Stimulated activated naive B cell treated with anti-CD40 and anti-IgM and Interleukin-4, amounts not matched to agents 10 μg/mL and 1 μg/mL and 100 μg/mL, for 72 hours (primary cell): ENCODE data around the gene ALG12.

ENCODE experiments used
- ATAC-seq, 2 donors: fragments of 150-1000 bp; cut with Tn5 transposase; replicated peaks; 2 replicates each; pipeline ENCODE4 v1.10.0; 2021; ENCODE audit warnings: moderate library complexity in 1 of 2
- DNase-seq: peaks from one replicate; pipeline ENCODE4 v3.0.0; 2021
- H3K27ac Mint-ChIP-seq: one replicate; pipeline ENCODE4 v1.8.0; 2022; ENCODE audit warnings: mild to moderate bottlenecking, mixed read lengths
- H3K27me3 Mint-ChIP-seq, 2 donors: one replicate each; pipeline ENCODE4 v1.8.0; 2022; ENCODE audit warnings: mixed read lengths in 2 of 2
- H3K36me3 Mint-ChIP-seq, 2 donors: one replicate each; pipeline ENCODE4 v1.8.0; 2022; ENCODE audit warnings: mixed read lengths in 2 of 2, mild to moderate bottlenecking in 1 of 2
- H3K4me1 Mint-ChIP-seq, 2 donors: one replicate each; pipeline ENCODE4 v1.8.0; 2022; ENCODE audit warnings: mixed read lengths in 2 of 2, mild to moderate bottlenecking in 1 of 2
- H3K4me3 Mint-ChIP-seq, 2 donors: one replicate each; pipeline ENCODE4 v1.8.0; 2022; ENCODE audit warnings: mild to moderate bottlenecking in 2 of 2, mixed read lengths in 2 of 2, moderate library complexity in 1 of 2
- H3K9me3 Mint-ChIP-seq, 2 donors: one replicate each; pipeline ENCODE4 v1.8.0; 2022; ENCODE audit warnings: mixed read lengths in 2 of 2, mild to moderate bottlenecking in 1 of 2

ALG12 gene

DNA sequence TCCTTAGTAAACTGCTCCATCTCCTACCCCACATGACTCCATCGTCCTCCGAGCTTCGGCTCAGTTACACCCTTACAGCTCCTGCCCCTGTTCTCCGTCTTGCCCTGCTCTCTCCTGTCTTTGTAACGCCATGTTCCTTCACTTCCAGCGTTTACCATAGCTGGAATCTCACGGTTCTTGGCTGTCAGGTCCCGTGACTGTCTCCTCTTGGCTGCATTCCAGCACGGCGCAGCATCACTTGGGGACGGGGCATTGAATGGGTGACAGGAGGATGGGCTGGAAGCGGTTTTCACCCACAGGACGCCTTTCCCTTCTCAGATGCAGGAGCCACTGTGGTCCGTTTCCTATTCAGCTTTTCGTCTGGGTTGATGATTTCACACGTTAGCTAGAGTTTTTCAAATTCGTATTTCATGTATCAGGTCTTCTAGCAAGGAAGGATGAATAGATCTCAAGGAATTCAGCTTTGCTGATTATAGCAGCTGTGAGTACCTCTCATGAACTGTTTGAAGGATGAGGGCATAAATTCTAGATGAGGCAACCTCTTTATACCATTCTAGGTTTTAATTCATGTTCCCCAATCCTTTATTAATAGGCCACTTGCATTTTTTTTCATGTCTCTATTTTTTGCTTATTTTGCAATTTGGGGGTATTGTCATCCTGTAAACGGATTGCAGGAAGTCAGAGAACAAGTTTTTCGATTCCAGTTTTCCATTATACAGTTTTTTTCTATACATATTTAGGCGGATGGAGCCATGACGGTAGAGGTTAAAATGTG is 35.5 kb downstream of the ALG12 start:
- H3K27ac Mint-ChIP-seq: no peak overlapping the region
- DNase-seq: no peak

DNA sequence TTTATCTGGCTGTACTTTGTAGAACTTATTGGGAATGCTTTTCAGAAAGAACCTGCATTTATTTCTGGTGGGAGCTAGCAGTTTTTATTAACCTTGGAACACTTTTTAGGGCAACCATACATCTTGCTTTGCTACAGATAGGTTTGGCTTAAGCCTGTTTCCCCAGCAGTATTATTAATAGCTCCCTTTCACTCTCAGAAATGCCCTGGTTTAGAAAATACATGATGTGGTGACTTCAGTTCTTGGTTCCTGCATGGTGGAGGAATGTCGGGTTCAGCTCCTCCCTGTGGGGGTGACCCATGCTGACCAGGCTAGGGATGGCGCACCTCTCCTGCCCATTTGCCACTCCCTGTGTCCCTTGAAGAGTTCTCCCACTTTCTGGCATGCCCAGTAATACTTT is 36.4 kb downstream of the ALG12 start:
- Mint-ChIP-seq H3K36me3 (peaks cover 42 to 63% of the 10 kb centered on the region in 2 donors), H3K9me3 (peaks cover 0 to 2% of the 10 kb centered on the region in 2 donors), H3K27ac (no peak overlapping the region), H3K4me3 (no peak overlapping the region), H3K27me3 (no peaks in the 10 kb centered on the region), H3K4me1 (peaks cover 16 to 25% of the 10 kb centered on the region in 2 donors)
- peak; percentile 18 to 22 for ATAC-seq
- no peak for DNase-seq

More for the DNA sequence above, 35.5 kb downstream of the ALG12 start:
- ATAC-seq: no peak
- peaks cover 47 to 67% of the 10 kb centered on the region in 2 donors for H3K36me3 Mint-ChIP-seq
- H3K4me1 Mint-ChIP-seq: peaks cover 16 to 23% of the 10 kb centered on the region in 2 donors
- H3K9me3 Mint-ChIP-seq: peaks cover 0 to 2% of the 10 kb centered on the region in 2 donors
- H3K27me3 Mint-ChIP-seq: no peaks in the 10 kb centered on the region
- H3K4me3 Mint-ChIP-seq: no peak overlapping the region

DNA sequence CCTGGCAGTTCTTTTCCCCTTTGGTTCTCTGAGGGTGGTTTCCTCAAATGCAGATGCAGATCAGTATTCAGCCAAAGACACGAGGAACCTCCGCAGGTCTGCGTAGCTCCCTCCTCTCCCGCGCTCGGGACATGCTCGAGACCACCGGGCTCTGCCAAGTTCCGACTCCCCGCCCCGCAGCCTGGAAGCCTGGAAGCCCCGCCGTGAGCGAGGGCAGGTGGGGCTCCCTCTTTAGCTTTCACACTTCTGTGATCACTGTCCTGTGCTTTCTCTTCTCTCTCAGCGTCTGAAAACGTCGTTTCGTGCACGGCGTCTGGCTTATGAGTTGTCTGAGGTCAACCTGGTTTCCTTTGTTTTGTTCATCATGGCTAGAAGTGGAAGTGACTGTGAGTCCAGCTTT is 38.0 kb downstream of the ALG12 start:
- peak overlapping the region; percentile 81 for H3K27ac Mint-ChIP-seq
- DNase-seq: no peak
- ATAC-seq: peak; percentile 72 to 79
- peaks cover 18 to 25% of the 10 kb centered on the region in 2 donors for H3K4me1 Mint-ChIP-seq
- peaks cover 0 to 2% of the 10 kb centered on the region in 2 donors for H3K9me3 Mint-ChIP-seq
- no peaks in the 10 kb centered on the region for H3K27me3 Mint-ChIP-seq
- H3K36me3 Mint-ChIP-seq: peaks cover 31 to 56% of the 10 kb centered on the region in 2 donors
- H3K4me3 Mint-ChIP-seq: peak overlapping the region; percentile 63 to 73

DNA sequence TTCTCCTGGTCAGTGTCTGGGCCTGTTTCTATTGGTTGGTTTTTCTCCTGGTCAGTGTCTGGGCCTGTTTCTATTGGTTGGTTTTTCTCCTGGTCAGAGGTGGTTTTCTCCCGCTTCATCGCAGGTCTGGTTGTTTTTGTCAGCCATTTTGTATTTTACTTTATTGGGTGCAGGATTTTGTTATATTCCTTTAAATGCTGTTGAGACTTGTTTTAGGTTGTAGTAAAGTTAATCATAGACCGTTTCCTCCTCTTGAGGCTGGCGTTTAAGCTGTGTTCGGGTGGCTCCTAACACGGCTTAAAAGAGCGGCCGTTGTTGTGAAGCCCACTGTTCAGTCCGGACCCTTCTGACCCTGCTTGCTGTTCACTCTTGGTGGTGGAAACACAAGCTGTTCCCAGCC is 38.4 kb downstream of the ALG12 start:
- ATAC-seq (no peak), DNase-seq (no peak)
- peaks cover 0 to 2% of the 10 kb centered on the region in 2 donors for H3K9me3 Mint-ChIP-seq
- peak overlapping the region; percentile 63 to 73 for H3K4me3 Mint-ChIP-seq
- H3K27me3 Mint-ChIP-seq: no peaks in the 10 kb centered on the region
- peaks cover 28 to 57% of the 10 kb centered on the region in 2 donors for H3K36me3 Mint-ChIP-seq
- peak overlapping the region; percentile 81 for H3K27ac Mint-ChIP-seq
- peaks cover 18 to 25% of the 10 kb centered on the region in 2 donors for H3K4me1 Mint-ChIP-seq

DNA sequence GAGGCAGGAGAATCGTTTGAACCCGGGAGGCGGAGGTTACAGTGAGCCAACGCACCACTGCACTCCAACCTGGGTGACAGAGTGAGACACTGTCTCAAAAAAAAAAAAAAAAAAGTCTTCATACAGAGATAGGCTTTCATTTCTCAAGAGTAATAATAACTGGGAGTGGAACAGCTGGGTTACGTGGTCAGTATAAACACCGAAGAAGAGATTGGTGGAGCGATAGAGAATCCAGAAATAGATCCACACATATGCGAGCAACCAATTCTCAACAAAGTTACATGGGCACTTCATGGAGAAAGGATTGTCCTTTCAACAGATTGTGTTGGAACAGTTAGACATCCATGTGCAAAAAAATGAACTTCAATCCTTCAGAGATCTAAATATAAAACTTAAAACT is 40.0 kb downstream of the ALG12 start:
- Mint-ChIP-seq H3K27ac (no peak overlapping the region), H3K27me3 (no peaks in the 10 kb centered on the region), H3K4me1 (peaks cover 21 to 35% of the 10 kb centered on the region in 2 donors), H3K9me3 (peaks cover 0 to 2% of the 10 kb centered on the region in 2 donors), H3K4me3 (no peak overlapping the region), H3K36me3 (peaks cover 24 to 50% of the 10 kb centered on the region in 2 donors)
- no peak for DNase-seq
- ATAC-seq: no peak

DNA sequence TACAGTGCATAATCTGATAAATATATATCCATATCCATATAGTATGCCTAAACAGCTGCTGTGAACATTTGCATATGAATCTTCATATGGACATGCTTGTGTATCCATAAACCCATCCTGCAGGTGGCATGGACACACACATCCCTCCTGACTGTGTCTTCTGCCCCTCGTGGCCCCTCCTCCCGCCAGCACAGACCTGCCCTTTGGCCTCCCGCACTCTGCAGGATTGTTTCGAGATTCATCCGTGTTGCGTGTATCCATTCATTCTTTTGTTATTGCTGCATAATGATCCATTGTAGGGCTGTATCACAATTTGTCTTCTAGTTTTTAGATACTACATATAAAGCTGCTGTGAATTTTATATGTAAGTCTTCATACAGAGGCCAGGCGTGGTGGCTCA is 40.6 kb downstream of the ALG12 start:
- peaks cover 0 to 2% of the 10 kb centered on the region in 2 donors for H3K9me3 Mint-ChIP-seq
- no peak for ATAC-seq
- peaks cover 24 to 35% of the 10 kb centered on the region in 2 donors for H3K4me1 Mint-ChIP-seq
- H3K36me3 Mint-ChIP-seq: peaks cover 24 to 48% of the 10 kb centered on the region in 2 donors
- no peak for DNase-seq
- no peak overlapping the region for H3K4me3 Mint-ChIP-seq
- H3K27ac Mint-ChIP-seq: no peak overlapping the region
- H3K27me3 Mint-ChIP-seq: no peaks in the 10 kb centered on the region

DNA sequence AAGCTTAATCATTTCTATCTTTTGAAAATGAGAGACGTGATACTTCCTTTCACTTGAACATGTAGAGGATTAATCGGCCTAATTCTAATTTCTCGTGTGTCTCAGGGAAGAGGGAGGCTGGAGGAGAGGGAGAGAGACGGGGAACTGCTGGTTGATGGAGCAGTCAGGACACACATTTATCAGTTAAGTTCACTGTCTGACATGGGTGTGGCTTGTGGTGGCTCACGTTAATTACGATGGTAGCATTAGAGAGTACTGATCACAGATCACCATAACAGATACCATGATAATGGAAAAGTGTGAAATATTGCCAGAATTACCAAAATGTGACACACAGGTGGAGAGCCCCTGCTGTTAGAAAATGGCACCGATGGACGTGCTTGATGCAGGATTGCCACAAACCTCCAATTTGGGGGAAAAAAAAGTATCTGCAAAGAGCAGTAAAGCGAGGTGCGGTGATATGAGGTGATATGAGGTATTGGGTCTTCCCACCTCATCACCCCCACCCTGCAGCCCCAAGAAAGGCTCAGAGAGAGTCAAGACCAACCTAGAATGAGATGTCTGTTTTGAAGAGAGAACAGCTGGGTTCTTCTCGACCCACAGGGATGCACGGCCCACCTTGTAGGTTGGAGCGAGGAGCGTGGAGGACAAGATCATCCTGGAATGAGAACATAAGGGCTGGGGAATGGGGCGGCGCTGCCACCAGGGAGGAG is 44.9 kb downstream of the ALG12 start:
- Mint-ChIP-seq H3K36me3 (peaks cover 23 to 59% of the 10 kb centered on the region in 2 donors), H3K9me3 (peaks cover 5% of the 10 kb centered on the region in 2 donors), H3K27ac (peak overlapping the region; percentile 47), H3K4me3 (no peak overlapping the region), H3K4me1 (peaks cover 8 to 20% of the 10 kb centered on the region in 2 donors), H3K27me3 (no peaks in the 10 kb centered on the region)
- ATAC-seq (no peak), DNase-seq (no peak)

DNA sequence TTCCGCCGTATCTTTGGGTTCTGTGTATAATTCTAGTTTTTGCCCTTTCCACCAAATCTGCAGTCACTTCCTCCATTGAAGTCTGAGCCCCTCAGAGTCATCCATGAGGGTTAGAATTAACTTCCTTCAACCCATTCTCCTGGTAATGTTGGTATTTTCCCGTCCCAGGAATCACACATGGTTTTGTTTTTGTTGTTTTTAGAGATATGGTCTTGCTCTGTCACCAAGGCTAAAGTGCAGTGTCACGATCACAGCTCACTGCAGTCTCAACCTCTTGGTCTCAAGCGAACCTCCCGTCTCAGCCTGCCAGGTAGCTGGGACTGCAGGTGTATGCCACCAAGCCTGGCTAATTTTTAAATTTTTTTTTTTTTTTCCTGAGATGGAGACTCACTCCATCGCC is 45.9 kb downstream of the ALG12 start:
- Mint-ChIP-seq H3K27ac (no peak overlapping the region), H3K4me1 (peaks cover 8 to 15% of the 10 kb centered on the region in 2 donors), H3K4me3 (no peak overlapping the region), H3K36me3 (peaks cover 22 to 58% of the 10 kb centered on the region in 2 donors), H3K9me3 (peaks cover 5% of the 10 kb centered on the region in 2 donors), H3K27me3 (no peaks in the 10 kb centered on the region)
- DNase-seq (no peak), ATAC-seq (no peak)

DNA sequence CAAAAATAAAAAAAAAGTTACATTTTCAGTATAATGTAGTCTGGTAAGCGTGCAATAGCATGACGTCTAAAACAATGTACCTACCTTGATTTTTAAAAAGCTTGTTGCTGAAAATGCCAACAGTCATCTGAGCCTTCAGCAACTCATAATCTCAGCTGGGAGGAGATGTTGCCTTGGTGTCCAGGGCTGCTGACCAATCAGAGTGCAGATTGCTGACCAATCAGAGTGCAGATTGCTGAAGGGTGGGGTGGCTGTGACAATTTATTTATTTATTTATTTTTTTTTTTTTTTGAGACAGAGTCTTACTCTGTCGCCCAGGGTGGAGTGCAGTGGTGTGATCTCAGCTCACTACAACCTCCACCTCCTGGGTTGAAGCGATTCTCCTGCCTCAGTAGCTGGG is 46.8 kb downstream of the ALG12 start:
- Mint-ChIP-seq H3K27me3 (no peaks in the 10 kb centered on the region), H3K4me1 (peaks cover 8 to 15% of the 10 kb centered on the region in 2 donors), H3K27ac (no peak overlapping the region), H3K9me3 (peaks cover 9 to 13% of the 10 kb centered on the region in 2 donors), H3K36me3 (peaks cover 31 to 64% of the 10 kb centered on the region in 2 donors), H3K4me3 (no peak overlapping the region)
- ATAC-seq (no peak), DNase-seq (no peak)

DNA sequence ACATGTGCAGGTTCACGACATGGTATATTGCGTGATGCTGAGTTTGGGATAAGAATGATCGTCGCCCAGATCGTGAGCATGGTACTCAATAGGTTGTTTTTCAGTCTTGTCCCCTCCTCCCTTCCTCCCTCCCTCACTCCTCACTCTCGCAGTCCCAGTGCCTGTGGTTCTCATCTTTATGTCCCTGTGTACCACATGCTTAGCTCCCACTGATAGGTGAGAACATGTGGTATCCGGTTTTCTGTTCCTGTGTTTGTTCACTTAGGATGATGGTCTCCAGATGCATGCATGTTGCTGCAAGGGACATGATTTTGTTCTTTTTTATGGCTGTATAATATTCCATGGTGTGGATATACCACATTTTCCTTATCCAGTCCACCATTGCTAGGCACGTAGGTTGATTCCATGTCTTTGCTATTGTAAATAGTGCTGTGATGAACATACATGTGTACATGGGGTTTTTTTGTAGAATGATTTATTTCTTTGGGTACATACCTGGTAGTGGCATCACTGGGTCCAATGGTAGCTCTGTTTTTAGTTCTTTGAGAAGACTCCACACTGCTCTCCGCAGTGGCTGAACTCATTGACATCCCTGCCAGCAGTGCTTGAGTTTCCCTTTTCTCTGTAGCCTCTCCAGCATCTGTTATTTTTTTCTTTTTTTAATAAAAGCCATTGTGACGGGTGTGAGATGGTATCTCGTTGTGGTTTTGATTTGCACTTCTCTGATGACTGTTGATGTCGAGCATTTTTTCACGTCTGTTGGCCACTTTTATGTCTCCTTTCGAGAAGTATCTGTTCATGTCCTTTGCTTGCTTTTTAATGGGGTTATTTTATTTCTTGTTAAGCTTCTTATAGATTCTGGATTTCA is 48.2 kb downstream of the ALG12 start:
- Mint-ChIP-seq H3K27me3 (no peaks in the 10 kb centered on the region), H3K4me1 (peaks cover 6 to 15% of the 10 kb centered on the region in 2 donors), H3K9me3 (peaks cover 17 to 22% of the 10 kb centered on the region in 2 donors), H3K27ac (no peak overlapping the region), H3K36me3 (peaks cover 37 to 68% of the 10 kb centered on the region in 2 donors), H3K4me3 (no peak overlapping the region)
- no peak for DNase-seq
- ATAC-seq: no peak

DNA sequence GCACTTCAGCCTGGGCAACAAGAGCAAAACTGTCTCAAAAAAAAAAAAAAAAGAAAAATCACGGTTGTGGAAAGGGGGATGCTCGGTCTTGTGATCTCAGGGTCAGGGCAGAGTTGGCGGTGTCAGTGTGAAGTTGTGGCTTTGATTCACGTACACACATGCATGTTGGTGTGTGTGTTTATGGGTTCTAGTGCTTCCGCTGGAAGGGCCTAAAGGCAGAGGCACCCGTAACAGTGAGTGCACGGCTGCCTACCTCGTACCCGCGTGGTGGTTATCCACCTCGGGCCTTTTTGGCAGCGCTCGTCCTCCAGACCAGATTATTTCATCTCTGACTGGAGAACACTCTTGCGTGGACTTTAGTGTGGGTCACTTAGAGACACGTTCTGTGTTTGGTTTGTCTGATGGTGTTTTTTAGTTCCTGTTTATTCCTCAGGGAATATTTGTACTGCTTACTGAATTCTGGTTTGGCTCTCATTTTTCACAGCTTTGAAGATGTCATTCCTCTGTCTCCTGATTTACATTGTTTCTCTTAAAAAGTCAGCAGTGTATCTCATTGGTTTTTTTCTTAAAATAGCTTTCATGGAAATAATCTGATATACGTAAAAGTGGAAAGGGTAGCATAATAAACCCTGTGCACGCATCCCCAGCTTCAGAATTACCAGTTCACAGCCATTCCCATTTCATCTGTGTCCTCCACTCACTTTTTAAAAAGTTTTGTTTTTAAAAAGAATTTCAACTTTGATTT is 49.0 kb downstream of the ALG12 start:
- Mint-ChIP-seq H3K4me1 (peaks cover 6 to 16% of the 10 kb centered on the region in 2 donors), H3K36me3 (peaks cover 38 to 69% of the 10 kb centered on the region in 2 donors), H3K9me3 (peaks cover 17 to 22% of the 10 kb centered on the region in 2 donors), H3K4me3 (no peak overlapping the region), H3K27me3 (no peaks in the 10 kb centered on the region), H3K27ac (no peak overlapping the region)
- ATAC-seq: no peak
- no peak for DNase-seq

DNA sequence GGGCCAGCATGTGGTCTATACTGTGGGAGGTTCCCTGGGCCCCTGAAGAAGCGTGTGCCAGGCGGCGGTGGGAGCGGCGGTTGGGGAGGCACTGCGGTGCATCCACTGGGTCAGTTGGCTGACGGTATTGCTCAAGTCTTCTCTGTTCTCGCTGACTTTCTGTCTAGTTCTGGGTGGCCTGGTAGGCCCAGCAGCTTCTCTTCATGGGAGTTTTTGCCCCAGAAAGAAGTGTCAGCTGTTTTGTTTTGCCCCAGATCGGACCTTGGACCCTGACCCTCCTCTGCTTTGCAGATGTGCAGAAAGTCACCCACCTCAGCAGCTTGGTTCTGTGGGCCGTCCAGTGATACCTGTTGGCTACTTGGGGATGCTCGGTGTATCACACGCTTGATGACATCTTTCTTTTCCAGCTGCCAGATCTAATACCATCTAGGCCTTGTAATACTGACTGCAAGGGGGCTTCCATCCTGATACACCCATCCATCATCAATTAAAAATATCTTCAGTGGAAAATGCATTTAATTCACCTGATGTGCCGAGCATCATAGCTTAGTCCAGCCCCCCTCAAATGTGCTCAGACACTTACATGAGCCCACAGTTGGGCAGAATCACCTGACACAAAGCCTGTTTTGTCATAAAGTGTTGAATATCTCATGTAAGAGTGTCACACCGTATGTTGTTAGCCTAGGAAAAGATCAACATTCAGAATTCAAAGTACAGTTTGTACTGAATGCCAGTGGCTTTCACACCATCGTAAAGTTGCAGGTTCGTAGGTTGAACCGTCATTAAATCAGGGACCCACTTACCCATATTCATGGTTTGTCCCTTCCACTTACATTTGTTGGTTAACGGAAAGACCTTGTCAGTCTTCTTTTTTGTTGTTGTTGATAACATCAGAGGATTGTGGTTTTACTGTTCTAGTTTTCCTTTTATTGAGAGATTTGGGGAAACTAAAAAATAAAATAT is 50.7 kb downstream of the ALG12 start:
- Mint-ChIP-seq H3K36me3 (peaks cover 35 to 65% of the 10 kb centered on the region in 2 donors), H3K27ac (no peak overlapping the region), H3K4me3 (no peak overlapping the region), H3K27me3 (no peaks in the 10 kb centered on the region), H3K9me3 (peaks cover 17 to 22% of the 10 kb centered on the region in 2 donors), H3K4me1 (peaks cover 2 to 23% of the 10 kb centered on the region in 2 donors)
- DNase-seq (no peak), ATAC-seq (no peak)
